Keratinocyte (primary cell): ENCODE data around the gene HSD17B13.
"Not testable (repeated sequence)": the region's sequence is repeated elsewhere in the genome, so short reads cannot be mapped to it uniquely, and the experiment has no call there.

Source experiments
- EZH2 ChIP-seq: IDR thresholded peaks from one replicate; pipeline ENCODE4 v1.6.1; 2012; ENCODE audit warnings: inconsistent platforms, mild to moderate bottlenecking, low read length, moderate library complexity
- TF ChIP-seq, protein P1 (sequence below), 3 experiments: IDR thresholded peaks in 1 of 3; conservative IDR thresholded peaks in 1 of 3; optimal IDR thresholded peaks in 1 of 3; 2 replicates in 2 of 3; 3 replicates in 1 of 3; pipeline versions ENCODE3 to v1.5.1; 2011; ENCODE audit warnings: low read length in 3 of 3, mild to moderate bottlenecking in 3 of 3, moderate library complexity in 2 of 3, control low read depth in 1 of 3, inconsistent platforms in 1 of 3; ENCODE audit not compliant: insufficient read depth in 2 of 3; ENCODE audit errors: extremely low read depth in 1 of 3

DNA sequence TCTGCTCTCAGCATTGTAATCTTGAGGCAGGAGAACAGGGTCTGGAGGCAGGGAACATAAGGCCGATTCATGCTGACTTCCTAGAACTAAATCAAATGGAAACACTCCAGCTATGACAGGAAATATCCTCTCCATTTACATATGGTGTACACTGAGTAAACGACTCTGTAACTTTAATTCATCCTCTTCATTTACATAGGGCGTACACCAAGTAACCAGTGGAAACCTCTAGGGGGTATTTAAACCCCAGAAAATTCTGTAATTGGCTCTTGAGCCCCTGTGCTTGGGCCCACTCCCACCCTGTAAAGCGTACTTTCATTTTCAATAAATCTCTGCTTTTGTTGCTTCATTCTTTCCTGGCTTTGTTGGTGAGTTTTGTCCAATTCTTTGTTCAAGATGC is 7.7 kb downstream of the HSD17B13 start:
- TF ChIP-seq, protein P1, sequence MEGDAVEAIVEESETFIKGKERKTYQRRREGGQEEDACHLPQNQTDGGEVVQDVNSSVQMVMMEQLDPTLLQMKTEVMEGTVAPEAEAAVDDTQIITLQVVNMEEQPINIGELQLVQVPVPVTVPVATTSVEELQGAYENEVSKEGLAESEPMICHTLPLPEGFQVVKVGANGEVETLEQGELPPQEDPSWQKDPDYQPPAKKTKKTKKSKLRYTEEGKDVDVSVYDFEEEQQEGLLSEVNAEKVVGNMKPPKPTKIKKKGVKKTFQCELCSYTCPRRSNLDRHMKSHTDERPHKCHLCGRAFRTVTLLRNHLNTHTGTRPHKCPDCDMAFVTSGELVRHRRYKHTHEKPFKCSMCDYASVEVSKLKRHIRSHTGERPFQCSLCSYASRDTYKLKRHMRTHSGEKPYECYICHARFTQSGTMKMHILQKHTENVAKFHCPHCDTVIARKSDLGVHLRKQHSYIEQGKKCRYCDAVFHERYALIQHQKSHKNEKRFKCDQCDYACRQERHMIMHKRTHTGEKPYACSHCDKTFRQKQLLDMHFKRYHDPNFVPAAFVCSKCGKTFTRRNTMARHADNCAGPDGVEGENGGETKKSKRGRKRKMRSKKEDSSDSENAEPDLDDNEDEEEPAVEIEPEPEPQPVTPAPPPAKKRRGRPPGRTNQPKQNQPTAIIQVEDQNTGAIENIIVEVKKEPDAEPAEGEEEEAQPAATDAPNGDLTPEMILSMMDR (optimal IDR thresholded peaks at IDR 0.05 in 1 of 3, IDR thresholded peaks at IDR 0.05 in 1 of 3, conservative IDR thresholded peaks at IDR 0.05 in 1 of 3; ENCODE audit: extremely low read depth in 1 of 3, insufficient read depth in 2 of 3, low read length in 3 of 3): not testable (repeated sequence)
- not testable (repeated sequence) for TF ChIP-seq EZH2
